HG03354 (cell line): ENCODE data around the gene PACRG.
"Not testable (repeated sequence)": the region's sequence is repeated elsewhere in the genome, so short reads cannot be mapped to it uniquely, and the experiment has no call there.

Experiments
- ATAC-seq: cut with Tn5 transposase; IDR thresholded peaks from one replicate; pipeline ENCODE4 v1.9.1; 2021; ENCODE audit warnings: mild to moderate bottlenecking; ENCODE audit not compliant: unreplicated experiment, poor library complexity, severe bottlenecking

Gene PACRG

GRCh38 chr6:162727322-162728182 is at the start of gene PACRG, which contains the start of gene PRKN:
Gene PACRG (plus strand): TSS chr6:162727974.
Gene PRKN (minus strand): TSS chr6:162727766.
- peak; percentile 97 for ATAC-seq

- not testable (repeated sequence) for ATAC-seq
Measured at GRCh38 chr6:162678896-162679295, 48.9 kb upstream of the PACRG start.

- no peak for ATAC-seq
Measured at GRCh38 chr6:162679681-162680080, 48.1 kb upstream of the PACRG start.

- no peak for ATAC-seq
Measured at GRCh38 chr6:162680367-162680766, 47.4 kb upstream of the PACRG start.

GRCh38 chr6:162680871-162681270 is 46.9 kb upstream of the PACRG start:
- ATAC-seq: no peak

- no peak for ATAC-seq
Measured at GRCh38 chr6:162681447-162681846, 46.3 kb upstream of the PACRG start.

- no peak for ATAC-seq
Measured at GRCh38 chr6:162683135-162683534, 44.6 kb upstream of the PACRG start.

- no peak for ATAC-seq
Measured at GRCh38 chr6:162684052-162684451, 43.7 kb upstream of the PACRG start.

GRCh38 chr6:162684961-162685360 is 42.8 kb upstream of the PACRG start:
- no peak for ATAC-seq

- no peak for ATAC-seq
Measured at GRCh38 chr6:162685586-162685985, 42.2 kb upstream of the PACRG start.

GRCh38 chr6:162688751-162689345 is 38.9 kb upstream of the PACRG start:
- no peak for ATAC-seq

GRCh38 chr6:162690158-162690557 is 37.6 kb upstream of the PACRG start:
- ATAC-seq: no peak

GRCh38 chr6:162697872-162698403 is 29.8 kb upstream of the PACRG start:
- ATAC-seq: no peak

- ATAC-seq: no peak
Measured at GRCh38 chr6:162698440-162698839, 29.3 kb upstream of the PACRG start.

- no peak for ATAC-seq
Measured at GRCh38 chr6:162699961-162700360, 27.8 kb upstream of the PACRG start.

GRCh38 chr6:162700966-162701365 is 26.8 kb upstream of the PACRG start:
- ATAC-seq: no peak

GRCh38 chr6:162701551-162701950 is 26.2 kb upstream of the PACRG start:
- no peak for ATAC-seq

- no peak for ATAC-seq
Measured at GRCh38 chr6:162702446-162702845, 25.3 kb upstream of the PACRG start.

GRCh38 chr6:162704001-162704400 is 23.8 kb upstream of the PACRG start:
- ATAC-seq: no peak

- no peak for ATAC-seq
Measured at GRCh38 chr6:162705736-162706135, 22.0 kb upstream of the PACRG start.

GRCh38 chr6:162706232-162706631 is 21.5 kb upstream of the PACRG start:
- ATAC-seq: no peak
